Stimulated activated CD4-positive, alpha-beta T cell treated with anti-CD3 and anti-CD28 coated beads, Interleukin-15, amount 100 ng/mL, for 1 hour (primary cell): ENCODE measurements around the gene MYH9.
"Not testable (repeated sequence)": the region's sequence is repeated elsewhere in the genome, so short reads cannot be mapped to it uniquely, and the experiment has no call there.

Experiments used
- DNase-seq, 2 donors: peaks; one replicate each; pipeline ENCODE4 v3.0.0-alpha.2; 2020; ENCODE audit warnings: low read depth in 1 of 2, low spot score in 1 of 2

The MYH9 gene

DNA sequence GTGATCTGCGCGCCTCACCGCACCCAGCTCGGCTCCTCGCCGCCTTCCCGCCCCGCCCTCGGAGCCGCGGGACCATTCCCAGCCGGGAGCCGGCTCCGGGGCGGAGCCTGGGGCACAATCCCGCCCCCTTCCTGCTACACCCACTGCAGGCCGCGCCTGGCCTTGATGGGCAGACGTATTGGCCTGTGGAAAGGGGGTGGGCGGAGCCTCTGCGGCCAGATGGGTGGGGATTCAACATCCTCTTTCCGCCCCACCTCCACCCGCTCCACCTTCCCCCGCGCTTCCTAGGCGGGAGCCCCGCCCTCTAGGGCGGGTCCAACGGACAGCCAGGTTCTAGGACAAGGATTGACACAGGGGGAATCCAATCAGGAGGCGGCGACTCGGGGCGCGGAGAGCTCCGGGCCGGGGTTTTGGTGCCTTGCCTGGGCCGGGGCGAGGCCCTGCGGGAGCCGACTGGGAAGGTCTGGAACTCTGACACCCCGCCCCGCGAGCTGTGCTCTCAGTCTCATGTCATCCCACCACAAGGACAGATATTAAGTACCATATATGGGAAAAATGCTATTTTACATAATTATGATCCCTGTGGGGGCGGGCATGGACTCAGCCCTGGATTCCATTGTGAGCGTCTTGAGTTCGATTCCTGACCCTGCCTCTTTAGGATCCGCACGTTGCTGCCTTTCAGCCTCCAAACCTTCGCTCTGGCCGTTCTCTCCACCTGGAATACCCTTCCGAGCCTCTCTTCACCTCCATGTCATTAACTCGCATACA, at the start of gene MYH9:
Gene MYH9, minus strand, starts transcription at position 9 of the 768 bp plus-strand sequence. CDS start 38,731 bp downstream, outside the sequence.
- peak; percentile 97 to 98 for DNase-seq

DNA sequence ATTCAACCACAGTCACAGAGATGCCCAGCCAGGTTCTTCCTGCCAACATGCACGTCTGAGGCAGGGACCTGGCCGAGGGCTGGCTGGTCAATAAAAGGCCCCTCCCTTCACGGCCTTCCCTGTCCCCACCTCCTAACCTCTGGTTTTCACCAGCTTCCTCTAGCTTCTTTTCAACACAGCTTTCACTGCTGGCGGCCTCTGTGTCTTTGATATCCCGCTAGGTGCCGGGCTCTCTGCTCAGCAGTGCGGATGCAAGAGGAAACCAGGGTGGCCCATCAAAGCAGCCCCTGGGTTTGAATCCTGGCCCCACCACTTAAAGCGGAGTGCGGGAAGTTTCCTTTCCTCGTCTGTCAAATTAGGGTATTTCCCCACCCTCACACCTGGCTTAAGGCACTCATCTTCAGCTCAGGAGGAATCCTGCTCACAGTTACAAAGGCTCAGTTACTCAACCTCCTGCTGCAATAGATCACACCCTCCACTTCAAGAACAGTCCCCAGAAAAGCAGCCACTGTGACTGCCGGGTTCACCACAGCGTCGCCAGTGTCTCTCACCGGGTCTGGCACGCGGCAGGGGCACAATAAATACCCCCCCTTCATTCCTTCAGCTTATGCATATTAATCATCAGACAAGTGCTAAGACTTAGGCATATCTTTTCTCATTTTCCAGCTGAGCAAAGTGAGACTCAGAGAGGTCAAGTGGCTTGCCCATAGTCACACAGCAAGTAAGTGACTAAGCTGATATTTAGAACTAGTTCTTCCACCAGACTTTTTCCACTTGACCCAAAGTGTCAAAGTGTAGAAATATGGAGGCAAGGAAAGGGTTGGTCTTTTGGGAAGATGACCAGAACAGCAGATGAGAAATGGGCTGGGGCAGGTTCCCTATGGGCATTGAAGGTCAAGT, 48.0 kb upstream of the MYH9 start:
- DNase-seq, result peak in 1 of 2 donors; percentile 37

DNA sequence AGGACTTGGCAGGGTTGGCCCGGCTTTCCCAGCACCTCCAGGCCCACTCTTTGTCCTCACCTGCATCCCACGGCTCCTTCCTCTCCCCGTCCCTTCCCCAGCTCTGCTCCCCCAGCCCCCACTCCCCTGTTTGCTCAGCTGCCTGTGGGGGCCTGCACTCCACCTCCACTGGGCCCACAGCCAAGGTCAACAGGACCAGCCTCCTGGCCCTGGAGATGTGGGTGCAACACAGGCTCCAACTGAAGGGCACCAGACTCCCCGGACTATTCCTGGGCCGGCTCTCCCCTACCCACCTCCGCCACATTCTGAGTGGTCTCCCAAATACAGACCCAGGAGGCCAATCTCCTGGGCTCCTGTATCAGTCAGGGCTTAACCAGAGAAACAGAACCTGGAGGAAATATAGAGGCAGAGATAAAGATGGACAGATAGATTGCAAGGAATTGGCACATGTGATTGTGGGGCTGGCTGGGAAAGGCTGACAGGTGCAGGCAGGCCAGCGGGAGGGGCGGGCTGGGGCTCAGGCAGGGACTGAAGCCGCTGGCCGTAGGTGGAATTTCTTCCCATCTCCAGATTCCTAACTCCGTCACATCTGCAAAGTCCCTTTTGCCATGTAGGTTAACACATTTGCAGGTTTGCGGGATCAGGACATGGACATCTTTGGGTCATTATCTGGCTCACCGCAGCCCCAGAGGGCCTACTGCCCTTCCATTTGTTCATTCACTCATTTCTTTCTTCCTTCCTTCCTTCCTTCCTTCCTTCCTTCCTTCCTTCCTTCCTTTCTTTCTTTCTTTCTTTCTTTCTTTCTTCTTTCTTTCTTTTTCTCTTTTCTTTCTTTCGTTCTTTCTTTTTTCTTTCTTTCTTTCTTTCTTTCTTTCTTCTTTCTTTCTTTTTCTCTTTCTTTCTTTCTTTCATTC, 45.8 kb upstream of the MYH9 start:
- DNase-seq, result no peak

DNA sequence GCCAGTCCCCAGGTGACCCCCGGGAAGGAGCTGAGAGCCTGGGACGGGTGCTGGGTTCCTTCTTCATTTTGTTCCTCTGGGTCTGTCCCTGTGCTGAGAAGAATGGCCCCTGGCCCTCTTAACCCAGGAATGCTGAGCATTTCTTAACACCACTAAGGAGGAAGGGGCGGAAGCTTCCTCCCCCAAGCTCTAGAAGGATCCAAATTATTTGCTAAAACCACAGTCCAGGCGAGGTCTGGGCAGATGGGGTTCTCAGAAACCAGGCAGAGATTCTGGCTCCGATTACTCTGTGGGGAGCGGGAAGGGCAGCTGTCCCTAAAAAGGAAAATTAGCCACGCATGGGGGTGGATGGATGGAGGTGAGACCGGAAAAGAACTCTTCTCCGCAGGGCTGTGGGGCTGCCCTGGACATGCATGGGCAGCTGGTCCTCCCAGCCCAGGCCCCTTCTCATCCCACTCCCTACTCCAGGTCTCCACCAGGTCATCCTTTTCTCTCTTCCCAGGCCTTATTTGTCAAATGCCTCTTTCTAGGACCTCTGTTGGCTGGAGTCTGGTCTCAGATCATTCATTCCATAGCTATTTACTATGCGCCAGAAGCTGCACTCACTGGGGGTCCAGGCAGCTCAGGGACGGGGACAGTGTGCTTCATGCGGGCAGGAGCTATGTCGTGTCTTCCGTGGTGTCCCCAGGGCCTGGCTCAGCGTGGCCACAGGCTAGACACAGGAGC, 45.0 kb upstream of the MYH9 start:
- no peak for DNase-seq

DNA sequence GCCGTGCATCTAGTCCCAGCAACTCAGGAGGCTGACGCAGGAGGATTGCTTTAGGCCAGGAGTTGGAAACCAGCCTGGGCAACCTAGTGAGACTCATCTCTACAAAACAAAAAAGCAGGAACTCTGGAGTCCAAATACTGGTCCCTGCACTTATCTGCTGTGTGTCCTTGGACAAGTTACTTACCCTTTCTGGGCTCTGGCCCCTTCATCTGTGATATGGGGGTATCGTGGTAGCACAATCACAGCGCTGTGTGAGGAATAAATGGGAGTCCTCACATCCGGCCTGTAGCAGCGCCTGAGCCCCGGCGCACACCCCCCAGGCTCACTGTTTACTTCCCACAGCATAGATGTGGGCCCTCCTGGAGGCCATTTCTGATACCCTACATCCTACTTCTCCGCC, 44.2 kb upstream of the MYH9 start:
- no peak for DNase-seq

DNA sequence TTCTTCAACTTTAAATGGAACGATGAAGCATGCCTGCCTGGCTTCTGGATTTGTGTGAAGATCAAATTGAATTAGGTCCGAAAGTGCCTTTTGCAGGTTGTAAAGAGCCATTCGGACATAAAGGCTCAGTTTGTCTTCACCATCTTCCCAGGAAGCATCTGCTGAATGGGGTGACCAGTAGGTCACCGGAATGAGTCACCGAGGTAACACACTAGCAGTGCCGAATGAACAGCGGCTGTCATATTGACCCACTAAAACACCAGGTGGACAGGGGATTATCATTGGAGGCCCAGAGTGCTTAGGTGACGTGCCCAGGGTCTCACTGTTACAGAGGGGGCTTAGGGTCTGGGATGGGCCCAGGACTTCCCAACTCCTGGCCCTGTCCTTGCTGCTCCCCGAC, 43.1 kb upstream of the MYH9 start:
- no peak for DNase-seq

DNA sequence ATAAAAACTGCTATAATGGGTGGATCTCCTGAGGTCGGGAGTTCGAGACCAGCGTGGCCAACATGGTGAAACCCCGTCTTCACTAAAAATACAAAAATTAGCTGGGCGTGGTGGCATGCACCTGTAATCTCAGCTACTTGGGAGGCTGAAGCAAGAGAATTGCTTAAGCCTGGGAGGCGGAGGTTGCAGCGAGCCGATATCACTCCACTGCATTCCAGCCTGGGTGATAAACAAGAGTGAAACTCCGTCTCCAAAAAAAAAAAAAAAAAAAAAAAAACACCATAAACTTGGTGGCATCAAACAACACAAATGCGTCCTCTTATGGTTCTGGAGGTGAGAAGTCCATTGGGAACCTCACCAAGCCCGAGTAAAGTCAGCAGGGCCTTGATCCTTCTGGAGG, 40.2 kb upstream of the MYH9 start:
- not testable (repeated sequence) for DNase-seq

DNA sequence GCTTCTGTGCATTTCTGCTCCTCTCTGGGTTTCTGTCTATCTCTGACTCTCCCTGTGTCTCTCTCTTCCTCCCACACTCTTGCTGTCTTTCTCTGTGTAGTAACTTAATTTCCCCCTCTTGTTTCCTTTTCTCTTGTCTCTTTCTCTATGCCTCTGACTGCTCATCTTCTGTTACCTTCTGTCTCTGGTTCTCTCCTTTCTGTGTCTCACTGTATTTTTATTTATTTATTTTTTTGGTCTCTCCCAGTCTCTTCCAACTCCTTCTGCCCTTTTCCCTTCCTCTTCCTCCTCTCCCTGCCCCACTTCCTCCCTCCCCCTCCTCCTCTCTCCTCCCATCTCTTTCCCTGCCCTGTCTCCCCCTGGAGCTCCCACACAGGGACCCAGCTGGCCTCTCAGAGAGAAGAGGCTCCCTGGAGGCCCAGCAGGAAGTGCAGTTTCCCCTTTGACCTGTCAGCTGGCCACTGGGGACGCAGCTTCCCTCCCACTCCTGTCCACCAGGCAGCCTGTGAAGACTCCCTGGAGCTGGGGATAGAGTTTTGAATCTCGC, 38.3 kb upstream of the MYH9 start:
- no peak for DNase-seq

DNA sequence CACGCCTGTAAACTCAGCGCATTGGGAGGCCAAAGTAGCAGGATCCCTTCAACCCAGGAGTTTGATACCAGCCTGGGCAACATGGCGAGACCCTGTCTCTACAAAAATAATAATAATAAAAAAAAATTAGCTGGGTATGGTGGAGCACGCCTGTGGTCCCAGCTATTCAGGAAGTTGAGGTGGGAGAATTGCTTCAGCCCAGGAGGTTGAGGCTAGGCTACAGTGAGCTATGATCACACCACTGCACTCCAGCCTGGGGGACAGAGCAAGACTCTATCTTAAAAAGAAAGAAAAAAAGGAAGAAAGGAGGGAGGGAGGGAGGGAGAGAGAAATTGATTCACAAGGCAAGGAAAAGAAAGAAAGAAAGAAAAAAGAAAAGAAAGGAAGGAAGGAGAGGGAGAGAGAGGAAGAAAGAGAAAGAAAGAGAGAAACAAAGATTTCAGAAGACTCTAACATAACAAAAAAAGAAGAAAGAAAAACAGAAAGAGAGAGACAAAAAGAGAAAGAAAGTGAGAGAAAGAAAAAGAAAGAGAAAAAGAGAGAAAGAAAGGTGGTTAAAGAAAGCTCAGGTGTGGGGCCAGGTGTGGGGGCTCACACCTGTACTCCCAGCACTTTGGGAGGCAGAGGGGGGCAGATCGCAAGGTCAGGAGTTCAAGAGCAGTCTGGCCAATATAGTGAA, 37.3 kb upstream of the MYH9 start:
- no peak for DNase-seq

DNA sequence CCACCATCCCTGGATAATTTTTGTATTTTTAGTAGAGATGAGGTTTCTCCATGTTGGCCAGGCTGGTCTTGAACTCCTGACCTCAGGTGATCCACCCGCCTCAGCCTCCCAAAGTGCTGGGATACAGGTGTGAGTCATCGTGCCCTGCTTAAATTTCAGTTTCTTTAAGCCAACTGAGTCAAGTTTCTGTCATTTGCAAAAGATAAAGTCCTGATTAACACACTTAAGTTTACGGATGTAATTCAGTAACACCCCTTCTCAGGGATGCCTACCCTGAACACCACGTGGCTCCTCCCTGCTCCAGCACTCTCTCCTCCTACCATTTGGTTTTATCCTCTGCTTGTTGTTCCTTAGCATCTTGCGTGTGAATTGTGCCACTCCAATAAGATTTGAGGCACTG, 36.7 kb upstream of the MYH9 start:
- not testable (repeated sequence) for DNase-seq

DNA sequence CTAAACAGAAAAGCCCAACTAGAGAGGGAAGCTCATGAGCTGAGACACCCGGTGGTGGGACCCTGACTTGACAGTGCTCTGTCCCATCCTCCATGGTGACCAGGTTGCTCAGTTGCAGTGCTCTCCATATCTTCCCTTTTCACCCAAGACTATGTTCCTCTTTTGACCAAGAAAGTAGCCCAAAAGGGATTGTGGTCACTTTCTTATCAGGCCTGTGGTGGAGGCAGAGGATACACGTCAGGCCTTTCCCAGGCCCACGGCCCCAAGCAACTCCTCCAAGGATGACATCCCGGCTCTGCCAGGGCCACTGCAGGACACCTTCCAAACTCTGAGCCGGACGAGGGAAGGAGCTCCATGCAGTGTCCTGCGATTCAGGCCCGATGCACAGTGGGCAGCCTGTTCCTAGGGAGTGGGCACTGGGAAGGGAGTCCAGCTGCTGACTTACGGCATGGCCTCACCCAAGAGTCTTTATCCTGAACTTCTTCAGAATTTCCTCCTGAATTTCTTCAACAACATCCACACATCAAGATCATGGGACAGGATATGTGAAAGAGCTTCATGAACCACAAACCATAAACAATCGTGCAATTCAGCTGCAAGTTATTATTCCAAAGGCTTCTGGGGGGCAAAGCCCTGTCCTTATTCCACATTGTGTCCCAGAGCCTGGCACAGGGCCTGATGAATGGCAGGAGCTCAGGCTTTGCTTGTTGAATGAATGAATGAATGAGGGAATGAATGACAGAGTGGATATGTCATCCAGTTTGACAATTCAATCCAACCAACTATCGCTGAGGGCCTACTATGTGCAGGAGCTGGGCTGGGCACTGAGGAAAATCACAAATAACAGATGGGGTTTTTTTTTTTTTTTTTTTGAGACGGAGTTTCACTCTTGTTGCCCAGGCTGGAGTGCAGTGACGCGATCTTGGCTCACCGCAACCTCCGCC, 36.0 kb upstream of the MYH9 start:
- no peak for DNase-seq

DNA sequence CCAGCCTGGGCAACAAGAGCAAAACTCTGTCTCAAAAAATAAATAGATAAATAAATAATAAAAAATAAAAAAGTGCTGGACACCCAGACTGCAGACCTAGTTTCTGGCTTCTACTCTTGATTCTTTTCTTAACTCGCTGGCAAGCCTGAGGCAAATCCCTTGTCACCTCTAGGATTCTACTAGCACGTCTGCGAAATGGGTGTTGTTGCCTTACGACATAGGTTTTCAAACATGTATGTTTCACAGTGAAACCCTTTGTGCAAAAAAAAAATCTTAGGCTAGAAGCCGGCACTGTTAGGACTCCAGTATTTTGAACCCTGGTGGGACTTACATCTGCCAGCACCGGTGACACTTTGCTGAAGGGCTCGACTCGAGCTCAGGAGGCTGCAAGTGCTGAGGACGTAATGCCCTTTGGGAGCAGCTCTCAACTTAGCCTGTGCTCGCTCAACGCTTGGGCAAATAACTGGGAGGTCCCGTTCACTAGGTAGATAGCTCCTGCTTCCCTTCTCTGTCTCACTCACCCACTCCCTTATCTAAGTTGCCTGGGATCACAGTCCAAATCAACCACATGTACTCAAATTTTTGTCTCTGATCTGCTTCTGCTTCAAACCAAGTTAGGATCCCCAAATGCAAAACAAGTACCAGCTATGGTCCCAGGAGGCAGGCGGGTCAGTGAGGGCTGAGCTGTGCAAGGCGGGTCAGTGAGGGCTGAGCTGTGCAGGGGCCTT, 34.7 kb upstream of the MYH9 start:
- no peak for DNase-seq

DNA sequence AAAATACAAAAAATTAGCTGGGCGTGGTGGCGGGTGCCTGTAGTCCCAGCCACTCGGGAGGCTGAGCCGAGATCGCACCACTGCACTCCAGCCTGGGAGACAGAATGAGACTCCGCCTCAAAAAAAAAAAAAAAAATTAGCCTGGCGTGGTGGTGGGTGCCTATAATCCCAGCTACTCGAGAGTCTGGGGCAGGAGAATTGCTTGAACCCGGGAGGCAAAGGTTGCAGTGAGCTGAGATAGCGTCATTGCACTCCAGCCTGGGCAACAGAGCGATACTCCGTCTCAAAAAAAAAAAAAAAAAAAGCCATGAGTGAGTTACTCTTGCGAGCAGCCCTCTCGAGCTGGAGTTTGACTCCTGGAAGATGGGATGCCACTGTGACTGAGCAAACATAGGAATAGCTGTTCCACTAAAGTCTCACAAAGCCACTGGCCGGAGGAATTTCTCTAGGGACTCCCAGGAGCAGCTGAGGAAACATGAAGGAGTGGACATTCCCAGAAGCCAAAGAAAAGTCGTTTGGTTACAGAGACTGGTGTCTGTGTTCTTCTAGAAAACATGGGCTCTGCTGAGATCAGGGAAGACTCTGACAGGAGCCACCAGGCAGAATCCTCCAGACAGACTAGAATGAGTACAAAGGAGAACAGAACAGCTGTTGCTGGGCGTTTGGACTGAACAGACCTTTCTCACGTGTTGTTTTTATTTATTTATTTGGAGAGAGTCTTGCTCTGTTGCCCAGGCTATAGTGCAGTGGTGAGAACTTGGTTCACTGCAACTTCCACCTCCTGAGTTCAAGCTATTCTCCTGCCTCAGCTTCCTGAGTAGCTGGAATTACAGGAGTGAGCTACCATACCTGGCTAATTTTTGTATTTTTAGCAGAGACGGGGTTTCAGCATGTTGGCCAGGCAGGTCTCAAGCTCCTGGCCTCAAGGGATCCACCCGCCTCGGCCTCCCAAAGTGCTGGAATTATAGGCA, 32.4 kb upstream of the MYH9 start:
- DNase-seq, result no peak

DNA sequence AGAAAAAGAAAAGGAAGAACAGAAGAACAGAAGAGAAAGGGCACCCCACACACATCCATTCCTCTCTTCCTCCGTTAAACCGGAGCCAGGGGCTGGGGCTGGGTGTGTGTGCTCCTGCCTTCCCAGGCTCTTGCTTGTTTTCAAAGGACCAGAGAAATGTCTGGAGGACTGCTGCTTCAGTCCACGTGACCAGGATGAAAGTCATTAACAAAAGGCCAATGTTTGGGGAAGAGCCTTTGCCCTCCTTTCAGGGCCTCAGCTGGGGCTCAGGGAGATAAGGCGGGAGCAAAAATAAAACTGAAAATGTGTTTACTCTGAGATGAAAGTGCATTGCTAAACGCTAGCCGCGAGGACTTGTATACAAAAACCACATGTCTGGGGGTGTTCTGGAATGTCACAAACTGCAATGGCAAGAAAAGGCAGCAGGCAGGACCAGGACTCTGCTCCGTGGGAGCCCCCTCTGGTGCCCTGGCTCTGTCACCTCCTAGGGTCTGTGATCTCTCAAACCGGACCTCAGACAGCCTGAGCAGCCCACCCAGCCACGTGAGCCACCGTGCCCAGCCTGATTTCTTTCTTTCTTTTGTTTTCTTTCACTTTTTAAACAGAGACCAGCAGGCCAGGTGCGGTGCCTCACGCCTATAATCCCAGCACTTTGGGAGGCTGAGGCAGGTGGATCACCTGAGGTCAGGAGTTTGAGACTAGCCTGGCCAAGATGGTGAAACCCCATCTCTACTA, 31.6 kb upstream of the MYH9 start:
- DNase-seq, result no peak

DNA sequence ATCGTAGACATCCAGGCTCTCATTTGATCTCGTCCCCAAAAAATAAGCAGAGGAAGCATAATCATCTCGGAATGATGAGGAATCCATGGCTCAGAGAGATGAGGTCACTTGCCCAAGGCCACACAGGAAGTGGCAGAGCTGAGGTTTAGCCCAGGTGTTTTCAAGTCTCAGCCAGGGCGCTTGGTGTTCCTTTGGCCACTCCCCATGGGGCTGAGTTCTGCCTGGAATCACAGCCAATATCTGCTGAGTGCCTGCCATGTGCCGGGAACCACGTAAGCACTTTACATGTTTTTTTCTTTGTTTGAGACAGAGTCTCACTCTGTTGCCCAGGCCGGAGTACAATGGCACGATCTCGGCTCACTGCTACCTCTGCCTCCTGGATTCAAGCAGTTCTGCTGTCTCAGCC, 29.5 kb upstream of the MYH9 start:
- DNase-seq, result no peak
